GM10248 (cell line): ENCODE data around the gene EEF1A2.

Source experiments
- CTCF ChIA-PET: fragments of 300-600 bp; sonication (Branson Sonifier 250); formaldehyde crosslinking; extraction: SDS; loops from one replicate; lab custom pipeline; 2021; ENCODE audit warnings: antibody characterized with exemption; lab: Yijun Ruan, JAX
- POLR2A ChIA-PET: fragments of 350-650 bp; sonication (Branson Sonifier 250); formaldehyde crosslinking; extraction: SDS; loops from one replicate; lab custom pipeline; 2020; ENCODE audit warnings: antibody characterized with exemption; lab: Yijun Ruan, JAX
- DNase-seq: peaks from one replicate; pipeline ENCODE4 v3.0.0; 2012; ENCODE audit errors: extremely low spot score
- TF ChIP-seq, protein P1 (sequence below): IDR thresholded peaks from 2 replicates; pipeline ENCODE4 v1.5.1; 2012; ENCODE audit warnings: mild to moderate bottlenecking, low read depth; ENCODE audit errors: extremely low read depth, missing control alignments, control extremely low read depth

Gene EEF1A2

DNA sequence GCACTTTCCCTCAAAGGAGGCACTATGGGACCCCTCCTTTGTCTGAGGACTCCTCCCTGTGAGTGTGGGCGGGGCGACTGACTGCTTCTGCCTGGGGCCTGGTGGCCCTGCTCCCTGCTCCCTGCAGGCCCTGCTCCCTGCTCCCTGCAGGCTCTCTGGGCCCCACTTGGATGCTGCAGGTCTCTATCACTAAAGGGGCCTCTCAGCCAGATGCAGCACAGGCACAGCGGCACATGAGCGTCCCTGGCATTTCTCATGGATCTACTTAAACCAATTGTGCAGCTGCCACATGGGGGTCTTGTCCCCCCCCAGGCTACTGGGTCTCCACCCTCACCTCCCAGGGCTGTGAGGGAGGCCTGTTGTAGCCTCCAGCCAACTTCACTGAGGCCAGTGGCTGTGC is 7.8 kb downstream of the EEF1A2 start:
- no peak for DNase-seq
- POLR2A ChIA-PET: no interaction called here
- TF ChIP-seq, protein P1, sequence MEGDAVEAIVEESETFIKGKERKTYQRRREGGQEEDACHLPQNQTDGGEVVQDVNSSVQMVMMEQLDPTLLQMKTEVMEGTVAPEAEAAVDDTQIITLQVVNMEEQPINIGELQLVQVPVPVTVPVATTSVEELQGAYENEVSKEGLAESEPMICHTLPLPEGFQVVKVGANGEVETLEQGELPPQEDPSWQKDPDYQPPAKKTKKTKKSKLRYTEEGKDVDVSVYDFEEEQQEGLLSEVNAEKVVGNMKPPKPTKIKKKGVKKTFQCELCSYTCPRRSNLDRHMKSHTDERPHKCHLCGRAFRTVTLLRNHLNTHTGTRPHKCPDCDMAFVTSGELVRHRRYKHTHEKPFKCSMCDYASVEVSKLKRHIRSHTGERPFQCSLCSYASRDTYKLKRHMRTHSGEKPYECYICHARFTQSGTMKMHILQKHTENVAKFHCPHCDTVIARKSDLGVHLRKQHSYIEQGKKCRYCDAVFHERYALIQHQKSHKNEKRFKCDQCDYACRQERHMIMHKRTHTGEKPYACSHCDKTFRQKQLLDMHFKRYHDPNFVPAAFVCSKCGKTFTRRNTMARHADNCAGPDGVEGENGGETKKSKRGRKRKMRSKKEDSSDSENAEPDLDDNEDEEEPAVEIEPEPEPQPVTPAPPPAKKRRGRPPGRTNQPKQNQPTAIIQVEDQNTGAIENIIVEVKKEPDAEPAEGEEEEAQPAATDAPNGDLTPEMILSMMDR: no peak
- CTCF ChIA-PET: no interaction called here

DNA sequence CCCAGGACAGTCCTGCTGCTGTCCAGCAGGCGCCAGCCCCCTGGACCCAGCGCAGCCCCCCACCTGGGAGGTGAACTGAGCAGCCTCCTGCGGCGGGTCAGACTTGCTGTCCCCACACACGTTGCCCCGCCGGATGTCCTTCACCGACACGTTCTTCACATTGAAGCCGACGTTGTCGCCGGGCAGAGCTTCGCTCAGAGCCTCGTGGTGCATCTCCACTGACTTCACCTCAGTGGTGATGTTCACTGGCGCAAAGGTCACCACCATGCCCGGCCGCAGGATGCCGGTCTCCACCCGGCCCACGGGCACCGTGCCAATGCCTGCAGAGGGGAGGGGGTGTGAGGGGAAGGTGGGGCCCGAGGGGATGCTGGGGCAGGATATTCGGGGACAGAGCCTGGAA is 8.5 kb downstream of the EEF1A2 start:
- DNase-seq: no peak
- TF ChIP-seq, protein P1: no peak
- ChIA-PET POLR2A (no interaction called here), CTCF (no interaction called here)

DNA sequence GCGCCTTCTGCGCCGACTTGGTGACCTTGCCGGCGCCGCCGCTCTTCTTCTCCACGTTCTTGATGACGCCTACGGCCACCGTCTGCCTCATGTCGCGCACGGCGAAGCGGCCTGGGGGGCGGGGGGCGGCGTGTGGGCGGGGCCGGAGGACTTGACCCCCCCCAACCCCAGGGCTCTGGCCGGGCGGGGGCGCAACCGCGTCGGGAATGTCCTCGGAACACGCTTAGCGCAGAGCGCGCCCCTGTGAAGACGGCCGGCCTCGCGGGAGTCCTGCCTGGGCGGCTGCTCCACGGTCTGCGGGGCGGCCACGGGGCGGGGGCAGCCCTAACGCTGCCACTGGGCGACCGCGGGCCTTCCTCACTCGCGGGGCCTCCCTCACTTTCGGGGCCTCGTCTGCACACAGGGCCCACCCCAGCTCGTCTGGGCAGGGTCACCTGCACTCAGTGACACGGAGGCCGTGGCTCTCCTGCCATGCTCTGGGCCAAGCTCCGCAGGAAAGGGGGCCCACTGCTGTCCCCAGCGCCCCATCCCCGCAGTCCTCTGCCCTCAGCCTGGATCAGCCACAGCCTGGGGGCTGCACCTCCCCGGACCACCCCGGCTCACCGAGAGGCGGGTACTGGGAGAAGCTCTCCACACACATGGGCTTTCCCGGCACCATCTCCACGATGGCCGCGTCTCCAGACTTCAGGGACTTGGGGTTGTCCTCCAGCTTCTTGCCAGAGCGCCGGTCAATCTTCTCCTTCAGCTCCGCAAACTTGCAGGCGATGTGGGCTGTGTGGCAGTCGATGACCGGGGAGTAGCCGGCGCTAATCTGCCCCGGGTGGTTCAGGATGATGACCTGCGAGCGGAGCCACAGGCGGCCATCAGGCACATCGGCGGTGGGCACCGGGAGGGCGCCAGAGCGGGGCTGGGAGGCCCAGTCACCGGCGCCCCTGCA is 10.3 kb downstream of the EEF1A2 start:
- POLR2A ChIA-PET: no interaction called here

DNA sequence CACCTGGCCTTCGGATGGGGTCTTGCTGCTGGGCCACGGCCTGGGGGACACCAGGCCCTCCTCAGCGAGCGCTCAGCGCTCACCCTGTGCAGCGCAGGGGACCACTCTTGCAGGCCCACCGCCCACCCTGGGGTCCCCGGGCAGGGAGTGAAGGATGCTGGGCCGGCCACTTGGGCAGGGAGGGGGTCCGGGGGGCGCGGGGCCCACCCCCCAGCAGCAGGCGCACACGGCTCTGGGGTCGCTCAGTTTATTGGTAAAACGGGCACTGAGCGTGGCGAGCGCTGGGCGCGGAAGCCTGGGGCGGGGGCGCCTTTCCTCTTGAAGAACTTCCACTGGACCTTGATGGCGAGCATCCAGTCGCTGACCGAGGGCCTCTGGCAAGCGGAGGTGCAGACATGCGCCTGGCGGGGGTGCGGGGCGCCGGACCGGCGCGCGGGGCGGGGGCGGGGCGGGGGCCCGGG is 11.1 kb downstream of the EEF1A2 start:
- ChIA-PET POLR2A (no interaction called here), CTCF (no interaction called here)
- no peak for DNase-seq
- TF ChIP-seq, protein P1: no peak

More for the DNA sequence above, 10.3 kb downstream of the EEF1A2 start:
- CTCF ChIA-PET: no interaction called here
- no peak for DNase-seq
- TF ChIP-seq, protein P1: no peak

DNA sequence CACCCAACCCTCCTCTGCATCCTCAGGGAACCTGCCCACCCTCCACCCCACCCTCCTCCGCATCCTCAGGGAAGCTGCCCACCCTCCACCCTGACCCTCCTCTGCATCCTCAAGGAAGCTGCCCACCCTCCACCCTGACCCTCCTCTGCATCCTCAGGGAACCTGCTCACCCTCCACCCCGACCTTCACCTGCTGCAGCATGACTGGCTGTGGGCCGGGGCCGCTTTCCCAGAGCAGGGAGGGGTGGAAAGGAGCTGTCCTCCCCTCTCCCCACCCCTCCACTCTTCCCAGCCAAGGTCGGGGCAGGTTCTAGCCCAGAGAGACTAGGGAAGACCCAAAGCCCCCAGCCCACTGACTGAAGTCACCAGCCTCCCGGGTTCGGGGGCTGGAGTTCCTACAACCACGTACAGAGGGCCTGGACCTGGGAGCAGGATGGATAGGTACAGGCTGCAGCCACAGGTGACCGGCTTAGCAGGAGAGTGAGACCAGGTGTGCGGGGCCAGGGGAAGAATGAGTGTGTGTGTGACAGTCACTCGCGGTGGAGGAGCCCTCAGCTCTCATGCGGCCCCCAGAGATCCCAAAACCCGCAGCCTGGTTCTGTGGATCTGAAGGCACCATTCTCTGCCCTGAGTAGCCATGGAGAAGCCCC is 11.6 kb downstream of the EEF1A2 start:
- DNase-seq: no peak
- ChIA-PET CTCF (no interaction called here), POLR2A (no interaction called here)
- TF ChIP-seq, protein P1: no peak

DNA sequence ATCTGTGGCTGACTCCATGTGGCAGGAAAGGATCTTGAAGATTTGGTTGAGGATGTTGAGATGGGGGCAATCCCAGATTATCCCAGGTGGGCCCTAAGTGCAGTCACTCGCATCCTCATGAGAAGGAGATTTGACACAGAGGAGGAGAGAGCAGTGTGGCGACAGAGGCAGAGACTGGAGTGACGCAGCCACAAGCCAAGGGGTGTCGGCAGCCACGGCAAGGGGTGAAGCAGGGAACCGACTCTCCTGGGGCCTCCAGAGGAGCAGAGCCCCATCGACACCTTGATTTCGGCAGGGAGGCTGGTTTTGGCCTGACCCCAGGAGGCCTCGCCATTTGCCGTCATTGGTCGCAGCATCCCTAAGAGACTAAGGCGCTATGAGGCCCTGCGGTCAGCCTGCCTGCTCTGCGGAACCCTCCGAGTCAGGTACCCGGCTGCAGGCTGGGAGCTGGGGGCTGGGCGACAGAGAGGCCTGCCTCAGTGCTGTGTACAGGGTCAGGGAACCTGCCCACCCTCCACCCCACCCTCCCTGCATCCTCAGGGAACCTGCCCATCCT is 12.5 kb downstream of the EEF1A2 start:
- POLR2A ChIA-PET: no interaction called here
- DNase-seq: no peak
- TF ChIP-seq, protein P1: no peak
- CTCF ChIA-PET: no interaction called here
